ENCODE measurements around the gene CHST10. TPM values are rescaled to one million over a fixed set of nuclear protein-coding genes. Genes with fewer than 3 reads are reported as not detected.
"Not testable (repeated sequence)": the region's sequence is repeated elsewhere in the genome, so short reads cannot be mapped to it uniquely, and the experiment has no call there.

CHST10 gene

GRCh38 chr2:100342466-100342865 lies 75.0 kb downstream of the CHST10 start:
- H3K4me3 ChIP-seq (ENCODE audit: low read length); H3K4ac ChIP-seq (ENCODE audit: low read depth, low read length); H3K36me3 ChIP-seq (ENCODE audit: control insufficient read depth, insufficient read depth, low read length); H2BK120ac ChIP-seq (ENCODE audit: low read depth, low read length); H3K56ac ChIP-seq (ENCODE audit: low read length); H2AK5ac ChIP-seq (ENCODE audit: low read length); H3K27ac ChIP-seq (ENCODE audit: low read depth, low read length); H3K79me2 ChIP-seq (ENCODE audit: control insufficient read depth, insufficient read depth, low read length); H3K23ac ChIP-seq (ENCODE audit: low read length); H4K5ac ChIP-seq (ENCODE audit: low read length); H3K18ac ChIP-seq (ENCODE audit: low read length); H2BK15ac ChIP-seq (replicated peaks; ENCODE audit: low read depth); H3K4me2 ChIP-seq (ENCODE audit: low read length); H3K79me1 ChIP-seq (ENCODE audit: low read length); H3K4me1 ChIP-seq (ENCODE audit: control insufficient read depth, low read depth, low read length); H3K9ac ChIP-seq (ENCODE audit: low read length); H3K27me3 ChIP-seq (ENCODE audit: insufficient read depth, low read length, poor library complexity); H4K8ac ChIP-seq (ENCODE audit: low read depth, low read length); DNase-seq; H2BK5ac ChIP-seq (ENCODE audit: low read length): not testable (repeated sequence)
- WGBS (ENCODE audit: extremely low coverage, insufficient coverage, low lambda C conversion rate), result no CpG with 5 or more reads among the region's 2 CpGs

Small RNA genes within 50 kb of the gene (small RNA-seq; reads per million reads assigned to genes)
- not detected for gene AC012493.2 (ENCODE audit: insufficient read depth)
- not detected for gene AC012493.3 (ENCODE audit: insufficient read depth)
